MCF 10A (cell line): ENCODE measurements around the gene NAALADL1. TPM values are rescaled to one million over a fixed set of nuclear protein-coding genes. Genes with fewer than 3 reads are reported as not detected.

Experiments
- BruUV-seq: library from RNA; stranded (reverse); fragments of 400-500 nt; replicated peaks from 2 replicates; lab custom pipeline; 2021; lab: Mats Ljungman, UMichigan
- CTCF ChIA-PET: fragments of 300-600 bp; sonication (Branson Sonifier 250); formaldehyde crosslinking; extraction: SDS; loops from one replicate; lab custom pipeline; 2021; ENCODE audit warnings: antibody characterized with exemption, inconsistent platforms; lab: Yijun Ruan, JAX
- POLR2A ChIA-PET: fragments of 300-600, 350-650 bp; sonication (Branson Sonifier 250); formaldehyde crosslinking; extraction: SDS; loops from one replicate; lab custom pipeline; 2020; ENCODE audit warnings: antibody characterized with exemption, inconsistent platforms; lab: Yijun Ruan, JAX
- DNase-seq: peaks from one replicate; pipeline ENCODE4 v3.0.0-alpha.2; 2018; ENCODE audit not compliant: unreplicated experiment
- H3K27ac Mint-ChIP-seq: one replicate; pipeline ENCODE4 v1.8.0; 2022; ENCODE audit warnings: mild to moderate bottlenecking, low read depth, mixed read lengths; ENCODE audit not compliant: unreplicated experiment
- H3K27me3 Mint-ChIP-seq: one replicate; pipeline ENCODE4 v1.8.0; 2022; ENCODE audit warnings: mixed read lengths; ENCODE audit not compliant: insufficient read depth, unreplicated experiment
- H3K36me3 Mint-ChIP-seq: one replicate; pipeline ENCODE4 v1.8.0; 2022; ENCODE audit warnings: mild to moderate bottlenecking, moderate library complexity, mixed read lengths; ENCODE audit not compliant: insufficient read depth, unreplicated experiment
- H3K4me1 Mint-ChIP-seq: one replicate; pipeline ENCODE4 v1.8.0; 2022; ENCODE audit warnings: mixed read lengths; ENCODE audit not compliant: insufficient read depth, unreplicated experiment
- H3K4me3 Mint-ChIP-seq: one replicate; pipeline ENCODE4 v1.8.0; 2022; ENCODE audit warnings: mild to moderate bottlenecking, moderate library complexity, mixed read lengths; ENCODE audit not compliant: unreplicated experiment
- H3K9me3 Mint-ChIP-seq: one replicate; pipeline ENCODE4 v1.8.0; 2022; ENCODE audit warnings: mixed read lengths; ENCODE audit not compliant: unreplicated experiment
- CTCF ChIP-seq: fragments of 200-600 bp; IDR thresholded peaks from one replicate; pipeline ENCODE4 v1.8.0; 2022; ENCODE audit warnings: antibody characterized with exemption, mild to moderate bottlenecking; ENCODE audit not compliant: unreplicated experiment
- intact Hi-C: fragments of 100-400 bp; cut with micrococcal nuclease; formaldehyde crosslinking; loops from 2 replicates; pipeline ENCODE4 v1.14.1; 2022
- total RNA-seq: library from RNA; stranded (reverse); gene quantifications from 2 replicates; pipeline ENCODE4 v1.2.3, GENCODE V29; 2022

NAALADL1 gene
- total RNA-seq, 1 experiment from 2014 or later, result not detected

GRCh38 chr11:65085446-65085845, 27.1 kb upstream of the NAALADL1 start:
- POLR2A ChIA-PET, result interaction anchor here (0.7 to 2.4 kb wide), 6 partner anchors 10 to 50 kb away, joined by 3 to 28 read pairs (median 4); partner anchors contain the start of genes SAC3D1, SYVN1, TM7SF2 and VPS51
- peak overlapping the region; percentile 99 for H3K27ac Mint-ChIP-seq
- DNase-seq, result no peak

GRCh38 chr11:65084598-65085375, 26.4 kb upstream of the NAALADL1 start:
- TF ChIP-seq CTCF, result no peak
- CTCF ChIA-PET, result interaction anchor here (0.5 to 2.1 kb wide), 5 partner anchors 13 to 198 kb away, joined by 3 to 8 read pairs (median 3); no protein-coding TSS in a partner anchor
- no peak for DNase-seq
- Mint-ChIP-seq H3K4me3 (peak overlapping the region; percentile 99), H3K9me3 (no peaks in the 10 kb centered on the region), H3K27me3 (no peaks in the 10 kb centered on the region), H3K36me3 (peaks cover 36% of the 10 kb centered on the region), H3K27ac (peak overlapping the region; percentile 99), H3K4me1 (peaks cover 22% of the 10 kb centered on the region)
- TSS peak; percentile 41 for BruUV-seq
- POLR2A ChIA-PET, result interaction anchor here (0.7 to 2.4 kb wide), 6 partner anchors 11 to 50 kb away, joined by 3 to 28 read pairs (median 4); partner anchors contain the start of genes SAC3D1, SYVN1, TM7SF2 and VPS51
- intact Hi-C loops, result loop anchor here (5.0 kb wide), 2 partner anchors 42 to 57 kb away; partner anchors contain the start of genes SAC3D1 and SNX15

More at GRCh38 chr11:65085446-65085845, 27.1 kb upstream of the NAALADL1 start:
- Mint-ChIP-seq H3K36me3 (peaks cover 36% of the 10 kb centered on the region), H3K27me3 (no peaks in the 10 kb centered on the region), H3K4me3 (peak overlapping the region; percentile 99), H3K4me1 (peaks cover 22% of the 10 kb centered on the region), H3K9me3 (no peaks in the 10 kb centered on the region)
- TF ChIP-seq CTCF, result no peak
- CTCF ChIA-PET, result interaction anchor here (0.5 to 2.1 kb wide), 6 partner anchors 12 to 199 kb away, joined by 3 to 8 read pairs (median 3); no protein-coding TSS in a partner anchor
- BruUV-seq, result no TSS peak
- intact Hi-C loops, result no loop called here

- no peaks in the 10 kb centered on the region for H3K27me3 Mint-ChIP-seq
- CTCF ChIA-PET, result interaction anchor here (1.7 kb wide), 1 partner anchor 43 kb away, joined by 10 read pairs; the partner anchor contains the start of gene SAC3D1
Measured at GRCh38 chr11:65083834-65084597, 25.7 kb upstream of the NAALADL1 start, which contains the start of the genes CDCA5 and ZFPL1. TSS of gene CDCA5 (minus strand) at chr11:65084040. CDS start at chr11:65083978, 62 bp downstream. TSS of gene ZFPL1 (plus strand) at chr11:65084222. CDS start at chr11:65084699, 477 bp downstream.

More at GRCh38 chr11:65083834-65084597, 25.7 kb upstream of the NAALADL1 start, which contains the start of the genes CDCA5 and ZFPL1:
- Mint-ChIP-seq H3K4me1 (peaks cover 25% of the 10 kb centered on the region), H3K4me3 (peak within 1 kb of the TSS; percentile 99), H3K27ac (peak within 1 kb of the TSS; percentile 99), H3K36me3 (peaks cover 36% of the 10 kb centered on the region), H3K9me3 (no peaks in the 10 kb centered on the region)
- TF ChIP-seq CTCF, result no peak
- BruUV-seq, result no TSS peak
- peak; percentile 94 for DNase-seq
- intact Hi-C loops, result loop anchor here (5.0 kb wide), 2 partner anchors 42 to 57 kb away; partner anchors contain the start of genes SAC3D1 and SNX15
- POLR2A ChIA-PET, result interaction anchor here (0.7 to 1.7 kb wide), 4 partner anchors 13 to 41 kb away, joined by 3 to 11 read pairs (median 4); partner anchors contain the start of gene ZNHIT2
